NCI-H187 (cell line): ENCODE measurements around the gene GPR37L1.

Source experiments
- DNase-seq, 2 experiments: peaks; one replicate each; lab custom pipeline; 2025; lab: John Stamatoyannopoulos, UW

GPR37L1 gene

GRCh38 chr1:202122639-202123335, at the start of gene GPR37L1:
Gene GPR37L1 (plus strand): TSS chr1:202122917. CDS start chr1:202122964, 47 bp downstream.
- DNase-seq: no peak

GRCh38 chr1:202073206-202073605, 49.5 kb upstream of the GPR37L1 start:
- DNase-seq: no peak

GRCh38 chr1:202074985-202075384, 47.7 kb upstream of the GPR37L1 start:
- no peak for DNase-seq

- DNase-seq: no peak
These were observed 47.3 kb upstream of the GPR37L1 start for GRCh38 chr1:202075389-202075788.

- DNase-seq: peak; percentile 43 to 67
These were observed 46.6 kb upstream of the GPR37L1 start for GRCh38 chr1:202076050-202076511.

- DNase-seq: no peak
These were observed 44.5 kb upstream of the GPR37L1 start for GRCh38 chr1:202078241-202078640.

GRCh38 chr1:202081992-202082391, 40.7 kb upstream of the GPR37L1 start:
- DNase-seq: no peak

- DNase-seq: peak; percentile 62 to 92
These were observed 37.7 kb upstream of the GPR37L1 start for GRCh38 chr1:202084791-202085681.

GRCh38 chr1:202085682-202086373, 36.9 kb upstream of the GPR37L1 start:
- DNase-seq: no peak

GRCh38 chr1:202086579-202087350, 36.0 kb upstream of the GPR37L1 start:
- peak; percentile 59 to 62 for DNase-seq

GRCh38 chr1:202088206-202088605, 34.5 kb upstream of the GPR37L1 start:
- DNase-seq: no peak

GRCh38 chr1:202090994-202091393, 31.7 kb upstream of the GPR37L1 start:
- no peak for DNase-seq

GRCh38 chr1:202093858-202094257, 28.9 kb upstream of the GPR37L1 start:
- no peak for DNase-seq

GRCh38 chr1:202101184-202101583, 21.5 kb upstream of the GPR37L1 start:
- no peak for DNase-seq

- no peak for DNase-seq
These were observed 18.6 kb upstream of the GPR37L1 start for GRCh38 chr1:202104073-202104472.

- DNase-seq: no peak
These were observed 17.0 kb upstream of the GPR37L1 start for GRCh38 chr1:202105571-202106339.

- DNase-seq: no peak
These were observed 16.1 kb upstream of the GPR37L1 start for GRCh38 chr1:202106340-202107254.

- DNase-seq: no peak
These were observed 15.4 kb upstream of the GPR37L1 start for GRCh38 chr1:202107321-202107761.
